OCI-LY1 (cell line): ENCODE measurements around the gene ADAMTS17.

Experiments
- H2AFZ ChIP-seq: fragments of 200-600 bp; sonication (generic), shearing (Covaris generic); 2 replicates; pipeline ENCODE4 v1.6.0; 2014; ENCODE audit warnings: antibody characterized with exemption, mild to moderate bottlenecking, low read length
- H3F3A ChIP-seq: fragments of 200-600 bp; sonication (generic), shearing (Covaris generic); 2 replicates; pipeline ENCODE4 v1.6.0; 2014; ENCODE audit warnings: mild to moderate bottlenecking, antibody characterized with exemption, low read length, moderate library complexity; ENCODE audit not compliant: insufficient read depth
- H3K27ac ChIP-seq: fragments of 200-600 bp; sonication (generic); 2 replicates; pipeline ENCODE4 v1.5.1; 2014; ENCODE audit warnings: low read length, mixed run types, mild to moderate bottlenecking, low read depth; ENCODE audit not compliant: poor library complexity, severe bottlenecking
- H3K27me3 ChIP-seq: fragments of 200-600 bp; sonication (generic); 2 replicates; pipeline ENCODE4 v1.6.0; 2014; ENCODE audit warnings: antibody characterized with exemption, mild to moderate bottlenecking, low read length, moderate library complexity; ENCODE audit not compliant: insufficient read depth
- H3K36me3 ChIP-seq: fragments of 200-600 bp; sonication (generic); 2 replicates; pipeline ENCODE4 v1.6.1; 2014; ENCODE audit warnings: mild to moderate bottlenecking, antibody characterized with exemption, low read length, moderate library complexity, mixed read lengths; ENCODE audit not compliant: insufficient read depth
- H3K4me1 ChIP-seq: fragments of 200-600 bp; sonication (generic); 2 replicates; pipeline ENCODE4 v1.5.1; 2014; ENCODE audit warnings: mild to moderate bottlenecking, low read length, moderate library complexity; ENCODE audit not compliant: insufficient read depth, severe bottlenecking
- H3K4me2 ChIP-seq: fragments of 200-600 bp; sonication (generic), shearing (Covaris generic); 2 replicates; pipeline ENCODE4 v1.6.1; 2014; ENCODE audit warnings: low read length
- H3K4me3 ChIP-seq: fragments of 200-600 bp; sonication (generic); 2 replicates; pipeline ENCODE4 v1.5.1; 2014; ENCODE audit warnings: low read length, low read depth, mild to moderate bottlenecking, mixed read lengths; ENCODE audit not compliant: poor library complexity, severe bottlenecking
- H3K79me2 ChIP-seq: fragments of 200-600 bp; shearing (Covaris generic); 2 replicates; pipeline ENCODE4 v1.6.1; 2016; ENCODE audit warnings: mixed run types, low read length, mixed read lengths; ENCODE audit not compliant: insufficient read depth
- H3K9ac ChIP-seq: fragments of 200-600 bp; sonication (generic), shearing (Covaris generic); 2 replicates; pipeline ENCODE4 v1.6.1; 2014; ENCODE audit warnings: mild to moderate bottlenecking, low read length, mixed read lengths
- H3K9me2 ChIP-seq: fragments of 200-600 bp; sonication (generic), shearing (Covaris generic); 2 replicates; pipeline ENCODE4 v1.6.1; 2014; ENCODE audit warnings: low read depth, mild to moderate bottlenecking, low read length, mixed read lengths
- H3K9me3 ChIP-seq: fragments of 200-600 bp; shearing (Covaris generic); 2 replicates; pipeline ENCODE4 v1.6.1; 2014; ENCODE audit warnings: low read length, mixed read lengths
- H4K20me1 ChIP-seq: fragments of 200-600 bp; sonication (generic), shearing (Covaris generic); 2 replicates; pipeline ENCODE4 v1.6.0; 2016; ENCODE audit warnings: mild to moderate bottlenecking, low read length; ENCODE audit not compliant: insufficient read depth
- CTCF ChIP-seq: fragments of 200-600 bp; sonication (generic), shearing (Covaris generic); IDR thresholded peaks from 2 replicates; pipeline ENCODE4 v1.5.1; 2017; ENCODE audit warnings: mild to moderate bottlenecking, antibody characterized with exemption, low read length, moderate library complexity, mixed read lengths
- EZH2 ChIP-seq: fragments of 200-600 bp; sonication (generic), shearing (Covaris generic); IDR thresholded peaks from 2 replicates; pipeline ENCODE4 v1.8.0; 2017; ENCODE audit warnings: borderline replicate concordance, mixed run types, mild to moderate bottlenecking, antibody characterized with exemption, low read length, moderate library complexity, mixed read lengths

ADAMTS17 gene

GRCh38 chr15:100308213-100308600, 33.6 kb downstream of the ADAMTS17 start:
- H2AFZ ChIP-seq: no peak overlapping the region
- no peak overlapping the region for H3K27ac ChIP-seq
- no peaks in the 10 kb centered on the region for H3K4me1 ChIP-seq
- no peak overlapping the region for H3K4me2 ChIP-seq
- H3K9me2 ChIP-seq: no peaks in the 10 kb centered on the region
- H3K4me3 ChIP-seq: no peak overlapping the region
- no peak overlapping the region for H3K9ac ChIP-seq
- H3K9me3 ChIP-seq: no peaks in the 10 kb centered on the region
- H4K20me1 ChIP-seq: no peaks in the 10 kb centered on the region
- H3K36me3 ChIP-seq: no peaks in the 10 kb centered on the region
- H3F3A ChIP-seq: no peaks in the 10 kb centered on the region
- 0 out of 2 replicates have a peak, but pooled peaks cover 3% of the 10 kb centered on the region for H3K27me3 ChIP-seq
- H3K79me2 ChIP-seq: no peaks in the 10 kb centered on the region
- TF ChIP-seq CTCF: no peak
- TF ChIP-seq EZH2: no peak

GRCh38 chr15:100307241-100308212, 34.2 kb downstream of the ADAMTS17 start:
- Histone ChIP-seq H3K9me3 (no peaks in the 10 kb centered on the region), H3K27ac (no peak overlapping the region), H3K27me3 (0 out of 2 replicates have a peak, but pooled peaks cover 3% of the 10 kb centered on the region), H2AFZ (no peak overlapping the region), H3K9me2 (no peaks in the 10 kb centered on the region), H3F3A (no peaks in the 10 kb centered on the region), H3K9ac (no peak overlapping the region), H4K20me1 (no peaks in the 10 kb centered on the region), H3K4me2 (no peak overlapping the region), H3K36me3 (no peaks in the 10 kb centered on the region), H3K4me3 (no peak overlapping the region), H3K4me1 (no peaks in the 10 kb centered on the region), H3K79me2 (no peaks in the 10 kb centered on the region)
- TF ChIP-seq EZH2: no peak

GRCh38 chr15:100306098-100306497, 35.7 kb downstream of the ADAMTS17 start:
- Histone ChIP-seq H3K9me3 (no peaks in the 10 kb centered on the region), H4K20me1 (no peaks in the 10 kb centered on the region), H3K9ac (no peak overlapping the region), H3K27ac (no peak overlapping the region), H3K27me3 (0 out of 2 replicates have a peak, but pooled peaks cover 3% of the 10 kb centered on the region), H2AFZ (no peak overlapping the region), H3K36me3 (no peaks in the 10 kb centered on the region), H3K9me2 (no peaks in the 10 kb centered on the region), H3K4me3 (no peak overlapping the region), H3K4me2 (no peak overlapping the region), H3K79me2 (no peaks in the 10 kb centered on the region), H3K4me1 (no peaks in the 10 kb centered on the region), H3F3A (no peaks in the 10 kb centered on the region)
- TF ChIP-seq CTCF: no peak
- no peak for TF ChIP-seq EZH2
